Spleen (tissue), 11 donors: ENCODE measurements around the gene EPHB2. TPM values are rescaled to one million over a fixed set of nuclear protein-coding genes. Genes with fewer than 3 reads are reported as not detected.
"Not testable (repeated sequence)": the region's sequence is repeated elsewhere in the genome, so short reads cannot be mapped to it uniquely, and the experiment has no call there.

Experiments
- DNase-seq: peaks from one replicate; pipeline ENCODE4 v3.0.0-alpha.2; 2020
- H3K27ac ChIP-seq, 8 donors: fragments of 200-600 bp; sonication (generic) in 7 of 8; 1 replicate in 4 of 8; 2 replicates in 4 of 8; pipeline versions ENCODE4 v1.5.0 to v1.8.0; 2016 to 2021; ENCODE audit warnings: inconsistent platforms in 4 of 8, mild to moderate bottlenecking in 4 of 8, moderate library complexity in 1 of 8
- H3K27me3 ChIP-seq, 7 donors: fragments of 200-600 bp; sonication (generic) in 6 of 7; replicated peaks in 1 of 7; 1 replicate in 4 of 7; 2 replicates in 3 of 7; pipeline versions ENCODE4 v1.5.0 to v1.8.0; 2016 to 2021; ENCODE audit warnings: inconsistent platforms in 3 of 7, mild to moderate bottlenecking in 1 of 7
- H3K36me3 ChIP-seq, 6 donors: fragments of 200-600 bp; sonication (generic) in 5 of 6; 1 replicate in 4 of 6; 2 replicates in 2 of 6; pipeline versions ENCODE4 v1.5.0 to v1.8.0; 2016 to 2021; ENCODE audit warnings: inconsistent platforms in 2 of 6
- H3K4me1 ChIP-seq, 6 donors: fragments of 200-600 bp; sonication (generic) in 5 of 6; 1 replicate in 3 of 6; 2 replicates in 3 of 6; pipeline versions ENCODE4 v1.5.0 to v1.8.0; 2016 to 2021; ENCODE audit warnings: inconsistent platforms in 3 of 6
- H3K4me3 ChIP-seq, 8 donors: fragments of 200-600 bp; sonication (generic) in 7 of 8; 1 replicate in 4 of 8; 2 replicates in 4 of 8; pipeline versions ENCODE4 v1.5.0 to v1.8.0; 2016 to 2021; ENCODE audit warnings: inconsistent platforms in 4 of 8, mild to moderate bottlenecking in 4 of 8, moderate library complexity in 2 of 8
- H3K9me3 ChIP-seq, 8 donors: fragments of 200-600 bp; sonication (generic) in 7 of 8; 1 replicate in 4 of 8; 2 replicates in 4 of 8; pipeline versions ENCODE4 v1.5.0 to v1.8.0; 2016 to 2021; ENCODE audit warnings: inconsistent platforms in 4 of 8
- POLR2A ChIP-seq, 3 donors: fragments of 450-650 bp; IDR thresholded peaks; one replicate each; pipeline ENCODE4 v1.5.1; 2017; ENCODE audit warnings: antibody characterized with exemption in 3 of 3, mild to moderate bottlenecking in 1 of 3
- POLR2AphosphoS5 ChIP-seq, 3 donors: sonication (generic); formaldehyde crosslinking; IDR thresholded peaks; one replicate each; pipeline ENCODE4 v1.5.1; 2017; ENCODE audit warnings: antibody characterized with exemption in 3 of 3
- WGBS, 5 donors: extraction: QIAGEN DNeasy Blood & Tissue Kit in 3 of 5; methylation state at CpG; one replicate each; pipeline versions ENCODE4 v1.1.5 to v1.1.7; 2013 to 2018; 5-methylcytosine and 5-hydroxymethylcytosine counted together
- intact Hi-C: fragments of 100-400 bp; cut with DNase I; formaldehyde crosslinking; loops from one replicate; pipeline ENCODE4 v1.15.0; 2023; ENCODE audit warnings: low total_unique reads
- polyA plus RNA-seq, 3 donors: library from polyadenylated mRNA; stranded (reverse); fragments of 200-250 nt; gene quantifications; one replicate each; pipeline ENCODE4 v1.2.1, GENCODE V29; 2013
- total RNA-seq, 7 donors: library from RNA; depleted of rRNA in 3 of 7; stranded (reverse); fragments of >200 nt in 3 of 7; fragmentation: NEBNext Ultra II Directional in 4 of 7; extraction: Animal tissue kit (Norgen Biotek cat#: 25700) in 4 of 7; gene quantifications; one replicate each; pipeline versions ENCODE4 v1.1.0 to v1.2.1, GENCODE V29; 2016 to 2021
- TF ChIP-seq, protein P1 (sequence below), 11 experiments: fragments of 200-600 bp in 7 of 11; fragments of 450-650 bp in 4 of 11; sonication (generic) in 4 of 11; IDR thresholded peaks in 8 of 11; conservative IDR thresholded peaks in 3 of 11; 1 replicate in 7 of 11; 2 replicates in 4 of 11; pipeline versions ENCODE4 v1.4.0 to v1.8.0; 2016 to 2021; ENCODE audit warnings: antibody characterized with exemption in 11 of 11, inconsistent platforms in 4 of 11, mild to moderate bottlenecking in 1 of 11
- donor health status: healthy with polysubstance abuse.
- donor health status: DM: no; HTN: no; CAD: no; lungs with moderate emphysema.
- donor health status: DM: no; HTN: no; CAD: no.
- donor health status: Bipolar disorder and iron deficiency.
- donor health status: healthy.
- donor health status: DM: no; HTN: no; CAD: no.
- donor health status: DM: yes; HTN: yes; CAD: no.

Gene EPHB2
- total and polyA plus RNA-seq, 10 donors, result 0.67 to 9.3 (median 6.3) TPM

DNA sequence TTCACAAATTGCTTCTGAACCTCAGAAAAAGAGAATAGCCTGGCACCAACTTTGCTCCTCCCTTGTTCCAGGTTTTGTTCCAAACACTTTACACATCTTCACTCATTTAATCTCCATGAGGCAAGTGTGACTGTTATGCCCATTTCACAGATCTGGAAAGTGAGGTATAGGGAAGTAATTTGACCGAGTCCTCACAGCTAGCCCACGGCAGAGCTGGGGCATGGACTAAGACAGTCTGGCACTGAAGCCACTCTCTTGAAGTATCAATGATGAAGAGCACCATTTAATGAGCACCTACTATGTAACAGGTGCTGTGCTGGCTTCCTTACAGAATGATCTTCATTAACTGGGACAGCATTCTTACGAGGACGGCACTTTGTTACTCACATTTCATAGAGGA is 38.6 kb upstream of the EPHB2 start:
- intact Hi-C loops, result no loop called here
- WGBS, 5 donors, result 86 to 96% (median 88%) methylated on average over 4 of the region's 4 CpGs

DNA sequence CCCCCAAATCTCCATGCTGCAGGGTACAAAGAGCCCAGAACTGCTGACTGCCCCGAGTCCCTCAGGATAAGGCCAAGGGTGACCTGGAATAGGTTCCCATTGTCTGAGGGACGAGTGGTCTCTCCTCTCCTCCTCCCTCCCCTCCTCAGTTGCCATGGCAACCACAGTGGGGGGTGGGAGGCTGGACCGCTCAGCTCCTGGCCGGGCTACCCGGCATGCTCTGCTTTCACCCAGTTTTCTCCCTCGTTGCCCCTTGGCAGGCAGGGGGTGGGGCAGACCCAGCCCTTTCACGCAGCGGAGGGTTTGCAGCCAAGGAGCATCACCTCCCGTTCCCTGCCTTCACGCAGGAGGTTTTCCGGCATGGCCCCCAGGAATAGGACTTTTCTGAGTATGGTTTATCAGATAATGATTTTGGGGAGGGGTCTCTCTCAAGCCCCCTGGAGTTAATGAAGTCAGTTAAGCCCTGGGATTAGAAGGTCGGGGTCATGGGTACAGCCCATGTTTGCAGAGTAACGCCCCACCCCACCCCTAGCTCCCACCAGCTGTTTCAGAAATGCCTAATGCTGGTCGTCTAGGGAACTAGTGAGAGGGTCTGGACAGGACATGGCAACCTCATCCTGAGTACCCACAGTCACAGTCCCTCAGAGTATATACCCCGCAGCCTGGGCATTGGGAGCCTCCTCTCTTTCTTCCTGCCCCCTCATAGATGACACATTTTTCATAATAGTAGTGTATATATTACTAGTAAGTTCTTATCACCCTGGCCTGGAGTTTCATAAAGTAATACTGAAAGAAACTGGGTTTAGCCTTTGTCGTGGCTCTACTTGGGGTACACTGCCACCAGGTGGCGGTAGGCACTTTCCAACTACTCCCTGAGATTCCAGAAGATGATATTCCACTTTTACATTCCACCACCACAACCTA is 36.9 kb upstream of the EPHB2 start:
- DNase-seq, result no peak
- Histone ChIP-seq H3K27ac (no peak overlapping the region), H3K27me3 (peaks cover 0 to 69% (median 0%) of the 10 kb centered on the region in 7 donors), H3K9me3 (no peaks in the 10 kb centered on the region), H3K4me3 (no peak overlapping the region), H3K4me1 (no peaks in the 10 kb centered on the region), H3K36me3 (no peaks in the 10 kb centered on the region)
- no peak for TF ChIP-seq POLR2A (IDR thresholded peaks at IDR 0.05)
- TF ChIP-seq, protein P1, sequence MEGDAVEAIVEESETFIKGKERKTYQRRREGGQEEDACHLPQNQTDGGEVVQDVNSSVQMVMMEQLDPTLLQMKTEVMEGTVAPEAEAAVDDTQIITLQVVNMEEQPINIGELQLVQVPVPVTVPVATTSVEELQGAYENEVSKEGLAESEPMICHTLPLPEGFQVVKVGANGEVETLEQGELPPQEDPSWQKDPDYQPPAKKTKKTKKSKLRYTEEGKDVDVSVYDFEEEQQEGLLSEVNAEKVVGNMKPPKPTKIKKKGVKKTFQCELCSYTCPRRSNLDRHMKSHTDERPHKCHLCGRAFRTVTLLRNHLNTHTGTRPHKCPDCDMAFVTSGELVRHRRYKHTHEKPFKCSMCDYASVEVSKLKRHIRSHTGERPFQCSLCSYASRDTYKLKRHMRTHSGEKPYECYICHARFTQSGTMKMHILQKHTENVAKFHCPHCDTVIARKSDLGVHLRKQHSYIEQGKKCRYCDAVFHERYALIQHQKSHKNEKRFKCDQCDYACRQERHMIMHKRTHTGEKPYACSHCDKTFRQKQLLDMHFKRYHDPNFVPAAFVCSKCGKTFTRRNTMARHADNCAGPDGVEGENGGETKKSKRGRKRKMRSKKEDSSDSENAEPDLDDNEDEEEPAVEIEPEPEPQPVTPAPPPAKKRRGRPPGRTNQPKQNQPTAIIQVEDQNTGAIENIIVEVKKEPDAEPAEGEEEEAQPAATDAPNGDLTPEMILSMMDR (IDR thresholded peaks at IDR 0.05 in 8 of 11, conservative IDR thresholded peaks at IDR 0.05 in 3 of 11), result peak in 8 of 11 experiments; percentile 32 to 72 (median 56)
- WGBS, 5 donors, result 14 to 18% (median 16%) methylated on average over 12 to 17 of the region's 17 CpGs
- intact Hi-C loops, result no loop called here

More for the DNA sequence above, 38.6 kb upstream of the EPHB2 start:
- Histone ChIP-seq H3K36me3 (no peaks in the 10 kb centered on the region), H3K27me3 (peaks cover 0 to 72% (median 0%) of the 10 kb centered on the region in 7 donors), H3K4me1 (peaks cover 0 to 17% (median 4%) of the 10 kb centered on the region in 6 donors), H3K9me3 (no peaks in the 10 kb centered on the region), H3K27ac (no peak overlapping the region), H3K4me3 (no peak overlapping the region)
- no peak for DNase-seq
- TF ChIP-seq, protein P1 (IDR thresholded peaks at IDR 0.05 in 8 of 11, conservative IDR thresholded peaks at IDR 0.05 in 3 of 11), result no peak

DNA sequence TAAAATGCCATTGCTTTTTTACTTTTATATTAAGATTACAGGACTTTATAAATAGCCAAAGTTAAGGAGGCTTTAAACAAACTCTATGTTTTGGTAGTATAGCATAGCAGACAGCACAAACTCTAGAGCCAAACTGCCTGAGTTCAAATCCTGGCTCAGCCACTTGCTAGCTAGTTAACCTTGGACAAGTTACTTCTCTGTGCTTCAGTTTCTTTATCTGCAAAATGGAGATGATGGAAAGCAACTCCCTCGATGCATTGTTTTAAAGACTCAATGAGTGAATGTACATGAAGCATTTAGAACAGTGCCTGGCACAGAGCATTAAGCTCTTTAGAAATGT is 36.3 kb upstream of the EPHB2 start:
- H3K4me1 ChIP-seq, result no peaks in the 10 kb centered on the region
- H3K36me3 ChIP-seq, result no peaks in the 10 kb centered on the region
- 35 to 45% (median 39%) methylated on average over 1 of the region's 1 CpG for WGBS, 5 donors
- H3K9me3 ChIP-seq, result no peaks in the 10 kb centered on the region
- peaks cover 0 to 69% (median 0%) of the 10 kb centered on the region in 7 donors for H3K27me3 ChIP-seq
- DNase-seq, result no peak
- TF ChIP-seq POLR2A (IDR thresholded peaks at IDR 0.05), result no peak
- TF ChIP-seq POLR2AphosphoS5 (IDR thresholded peaks at IDR 0.05), result no peak
- TF ChIP-seq, protein P1 (IDR thresholded peaks at IDR 0.05 in 8 of 11, conservative IDR thresholded peaks at IDR 0.05 in 3 of 11), result peak in 1 of 11 experiments; percentile 21
- intact Hi-C loops, result no loop called here
- H3K4me3 ChIP-seq, result no peak overlapping the region
- no peak overlapping the region for H3K27ac ChIP-seq

DNA sequence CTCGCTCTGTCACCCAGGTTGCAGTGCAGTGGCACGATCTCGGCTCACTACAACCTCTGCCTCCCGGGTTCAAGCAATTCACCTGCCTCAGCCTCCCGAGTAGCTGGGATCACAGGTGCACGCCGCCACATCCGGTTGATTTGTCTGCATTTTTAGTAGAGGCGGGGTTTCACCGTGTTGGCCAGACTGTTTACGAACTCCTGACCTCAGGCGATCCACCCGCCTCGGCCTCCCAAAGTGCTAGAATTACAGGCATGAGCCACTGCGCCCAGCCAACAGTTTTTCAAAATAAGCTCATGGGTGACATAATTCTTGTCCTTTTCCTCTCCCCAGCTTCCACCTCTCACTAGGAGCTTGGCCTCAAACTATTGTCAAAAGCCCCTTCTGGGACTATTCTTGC is 34.5 kb upstream of the EPHB2 start:
- H3K4me3 ChIP-seq, H3K36me3 ChIP-seq, DNase-seq, H3K27ac ChIP-seq, H3K9me3 ChIP-seq, H3K4me1 ChIP-seq, intact Hi-C loops: not testable (repeated sequence)
- 88 to 93% (median 91%) methylated on average over 15 of the region's 15 CpGs for WGBS, 5 donors
- H3K27me3 ChIP-seq, result peaks cover 0 to 56% (median 0%) of the 10 kb centered on the region in 7 donors
